Hepatocyte (in vitro differentiated cells): ENCODE data around the gene MAP3K20.

Experiments
- CTCF ChIP-seq: fragments of 200-600 bp; sonication (generic); IDR thresholded peaks from 2 replicates; pipeline ENCODE4 v1.5.1; 2016; ENCODE audit warnings: antibody characterized with exemption, mild to moderate bottlenecking; ENCODE audit not compliant: poor library complexity
- EZH2 ChIP-seq: fragments of 200-600 bp; sonication (generic); IDR thresholded peaks from 2 replicates; pipeline ENCODE4 v1.6.1; 2016; ENCODE audit warnings: antibody characterized with exemption, mild to moderate bottlenecking, borderline replicate concordance

DNA sequence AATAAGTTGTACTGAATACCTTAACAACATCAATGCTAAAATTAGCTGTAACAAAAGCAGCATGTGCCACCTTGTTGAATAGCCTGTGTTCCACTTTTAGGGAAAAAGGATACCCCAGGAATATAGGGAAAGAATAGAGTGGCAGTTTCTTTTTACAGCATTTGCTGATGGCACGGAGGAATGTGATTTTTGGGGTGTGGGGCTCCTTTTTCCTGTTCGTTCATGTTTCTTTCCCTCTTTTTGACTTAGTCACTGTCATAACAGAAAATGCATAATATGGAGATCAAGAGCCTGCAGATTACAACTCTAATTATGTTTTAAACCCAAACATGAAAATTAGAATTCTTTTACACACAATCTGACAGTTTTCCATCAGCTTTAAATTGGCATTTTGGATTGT is 60.4 kb downstream of the MAP3K20 start:
- TF ChIP-seq CTCF (no peak), EZH2 (no peak)
